RWPE1 (cell line): ENCODE results near the gene ELF1.
"Not testable (repeated sequence)": the region's sequence is repeated elsewhere in the genome, so short reads cannot be mapped to it uniquely, and the experiment has no call there.

Experiments used
- CTCF ChIA-PET: fragments of 350-600 bp; sonication (Branson Sonifier 250); formaldehyde crosslinking; extraction: SDS; loops from one replicate; lab custom pipeline; 2021; lab: Yijun Ruan, JAX
- POLR2A ChIA-PET: fragments of 400-600 bp; formaldehyde crosslinking; extraction: SDS; loops from one replicate; lab custom pipeline; 2020; ENCODE audit warnings: antibody characterized with exemption; ENCODE audit not compliant: low non-redundant PET; lab: Yijun Ruan, JAX
- DNase-seq: peaks from one replicate; pipeline ENCODE4 v3.0.0; 2012; ENCODE audit warnings: low spot score
- H3K27ac ChIP-seq: fragments of 450-650 bp; 2 replicates; pipeline ENCODE4 v1.5.1; 2017
- CTCF ChIP-seq: fragments of 450-650 bp; conservative IDR thresholded peaks from 2 replicates; pipeline ENCODE4 v1.5.1; 2017; ENCODE audit warnings: low read depth, mild to moderate bottlenecking

Gene ELF1

GRCh38 chr13:40981361-40981760 is 37.8 kb downstream of the ELF1 start:
- no peak overlapping the region for H3K27ac ChIP-seq
- ChIA-PET CTCF (interaction anchor here (0.6 to 1.0 kb wide), 2 partner anchors 25 to 92 kb away, joined by 3 read pairs; no protein-coding TSS in a partner anchor), POLR2A (no interaction called here)
- TF ChIP-seq CTCF, result no peak
- no peak for DNase-seq

- POLR2A ChIA-PET, result no interaction called here
- CTCF ChIA-PET, result interaction anchor here (0.7 kb wide), 1 partner anchor 80 kb away, joined by 3 read pairs; no protein-coding TSS in a partner anchor
- DNase-seq, result no peak
- H3K27ac ChIP-seq, result no peak overlapping the region
- TF ChIP-seq CTCF, result no peak
These were observed 38.7 kb downstream of the ELF1 start for GRCh38 chr13:40980461-40980860.

GRCh38 chr13:40979232-40979631 is 39.9 kb downstream of the ELF1 start:
- DNase-seq, result no peak
- no peak overlapping the region for H3K27ac ChIP-seq
- TF ChIP-seq CTCF, result no peak
- ChIA-PET CTCF (no interaction called here), POLR2A (no interaction called here)

GRCh38 chr13:40978109-40978508 is 41.0 kb downstream of the ELF1 start:
- H3K27ac ChIP-seq, CTCF ChIA-PET, DNase-seq, POLR2A ChIA-PET: not testable (repeated sequence)

- H3K27ac ChIP-seq, result no peak overlapping the region
- TF ChIP-seq CTCF, result no peak
- CTCF ChIA-PET, result interaction anchor here (0.6 kb wide), 1 partner anchor 19 kb away, joined by 3 read pairs; no protein-coding TSS in a partner anchor
- no peak for DNase-seq
- POLR2A ChIA-PET, result no interaction called here
These were observed 43.7 kb downstream of the ELF1 start for GRCh38 chr13:40975441-40975840.

GRCh38 chr13:40974460-40975407 is 44.4 kb downstream of the ELF1 start:
- CTCF ChIA-PET, result interaction anchor here (0.6 to 0.8 kb wide), 2 partner anchors 10 to 20 kb away, joined by 3 to 4 read pairs; no protein-coding TSS in a partner anchor
- no peak overlapping the region for H3K27ac ChIP-seq
- POLR2A ChIA-PET, result no interaction called here
- DNase-seq, result no peak
- TF ChIP-seq CTCF, result no peak; the same call in 1 of the 2 replicates

- no peak for TF ChIP-seq CTCF
- CTCF ChIA-PET, result no interaction called here
- no peak for DNase-seq
- H3K27ac ChIP-seq, result no peak overlapping the region
- POLR2A ChIA-PET, result no interaction called here
These were observed 45.7 kb downstream of the ELF1 start for GRCh38 chr13:40973409-40973808.
